GM21528 (cell line): ENCODE results near the gene PLEKHA7.
"Not testable (repeated sequence)": the region's sequence is repeated elsewhere in the genome, so short reads cannot be mapped to it uniquely, and the experiment has no call there.

Experiments used
- ATAC-seq: cut with Tn5 transposase; IDR thresholded peaks from one replicate; pipeline ENCODE4 v1.9.1; 2021; ENCODE audit warnings: mild to moderate bottlenecking, moderate library complexity; ENCODE audit not compliant: unreplicated experiment, low FRiP score

The PLEKHA7 gene, protein sequence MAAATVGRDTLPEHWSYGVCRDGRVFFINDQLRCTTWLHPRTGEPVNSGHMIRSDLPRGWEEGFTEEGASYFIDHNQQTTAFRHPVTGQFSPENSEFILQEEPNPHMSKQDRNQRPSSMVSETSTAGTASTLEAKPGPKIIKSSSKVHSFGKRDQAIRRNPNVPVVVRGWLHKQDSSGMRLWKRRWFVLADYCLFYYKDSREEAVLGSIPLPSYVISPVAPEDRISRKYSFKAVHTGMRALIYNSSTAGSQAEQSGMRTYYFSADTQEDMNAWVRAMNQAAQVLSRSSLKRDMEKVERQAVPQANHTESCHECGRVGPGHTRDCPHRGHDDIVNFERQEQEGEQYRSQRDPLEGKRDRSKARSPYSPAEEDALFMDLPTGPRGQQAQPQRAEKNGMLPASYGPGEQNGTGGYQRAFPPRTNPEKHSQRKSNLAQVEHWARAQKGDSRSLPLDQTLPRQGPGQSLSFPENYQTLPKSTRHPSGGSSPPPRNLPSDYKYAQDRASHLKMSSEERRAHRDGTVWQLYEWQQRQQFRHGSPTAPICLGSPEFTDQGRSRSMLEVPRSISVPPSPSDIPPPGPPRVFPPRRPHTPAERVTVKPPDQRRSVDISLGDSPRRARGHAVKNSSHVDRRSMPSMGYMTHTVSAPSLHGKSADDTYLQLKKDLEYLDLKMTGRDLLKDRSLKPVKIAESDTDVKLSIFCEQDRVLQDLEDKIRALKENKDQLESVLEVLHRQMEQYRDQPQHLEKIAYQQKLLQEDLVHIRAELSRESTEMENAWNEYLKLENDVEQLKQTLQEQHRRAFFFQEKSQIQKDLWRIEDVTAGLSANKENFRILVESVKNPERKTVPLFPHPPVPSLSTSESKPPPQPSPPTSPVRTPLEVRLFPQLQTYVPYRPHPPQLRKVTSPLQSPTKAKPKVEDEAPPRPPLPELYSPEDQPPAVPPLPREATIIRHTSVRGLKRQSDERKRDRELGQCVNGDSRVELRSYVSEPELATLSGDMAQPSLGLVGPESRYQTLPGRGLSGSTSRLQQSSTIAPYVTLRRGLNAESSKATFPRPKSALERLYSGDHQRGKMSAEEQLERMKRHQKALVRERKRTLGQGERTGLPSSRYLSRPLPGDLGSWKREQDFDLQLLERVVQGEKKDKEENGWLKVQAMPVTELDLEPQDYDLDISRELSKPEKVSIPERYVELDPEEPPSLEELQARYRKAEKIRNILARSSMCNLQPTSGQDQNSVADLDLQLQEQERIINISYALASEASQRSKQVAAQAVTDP

DNA sequence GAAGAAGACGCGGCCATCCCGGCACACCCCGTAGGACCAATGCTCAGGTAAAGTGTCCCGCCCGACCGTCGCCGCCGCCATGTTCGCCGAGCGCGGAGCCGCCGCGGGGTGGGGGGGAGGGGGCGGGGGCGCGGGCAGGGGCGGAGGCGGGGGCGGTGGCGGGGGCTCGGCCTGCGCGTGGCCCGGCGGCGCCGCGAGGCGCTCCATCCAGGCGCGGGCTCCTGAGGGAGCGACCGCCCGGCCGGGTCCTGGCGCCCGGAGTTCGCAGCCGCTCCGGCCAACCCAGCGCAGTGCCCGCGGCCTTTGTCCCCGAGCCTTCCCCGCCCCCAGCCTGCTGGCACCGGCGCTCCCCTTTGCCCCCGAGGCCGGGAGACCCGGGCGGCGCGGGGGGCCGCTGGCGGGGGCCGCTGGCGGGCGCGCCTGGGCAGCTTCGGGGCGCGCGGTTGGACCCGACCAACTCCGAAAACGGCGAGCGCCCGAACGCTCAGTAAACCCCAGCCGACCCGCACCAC, at the start of gene PLEKHA7:
PLEKHA7 (minus strand) TSS at position 94 of the 512 bp plus-strand sequence; CDS start at position 81, 13 bp downstream.
- ATAC-seq = no peak

DNA sequence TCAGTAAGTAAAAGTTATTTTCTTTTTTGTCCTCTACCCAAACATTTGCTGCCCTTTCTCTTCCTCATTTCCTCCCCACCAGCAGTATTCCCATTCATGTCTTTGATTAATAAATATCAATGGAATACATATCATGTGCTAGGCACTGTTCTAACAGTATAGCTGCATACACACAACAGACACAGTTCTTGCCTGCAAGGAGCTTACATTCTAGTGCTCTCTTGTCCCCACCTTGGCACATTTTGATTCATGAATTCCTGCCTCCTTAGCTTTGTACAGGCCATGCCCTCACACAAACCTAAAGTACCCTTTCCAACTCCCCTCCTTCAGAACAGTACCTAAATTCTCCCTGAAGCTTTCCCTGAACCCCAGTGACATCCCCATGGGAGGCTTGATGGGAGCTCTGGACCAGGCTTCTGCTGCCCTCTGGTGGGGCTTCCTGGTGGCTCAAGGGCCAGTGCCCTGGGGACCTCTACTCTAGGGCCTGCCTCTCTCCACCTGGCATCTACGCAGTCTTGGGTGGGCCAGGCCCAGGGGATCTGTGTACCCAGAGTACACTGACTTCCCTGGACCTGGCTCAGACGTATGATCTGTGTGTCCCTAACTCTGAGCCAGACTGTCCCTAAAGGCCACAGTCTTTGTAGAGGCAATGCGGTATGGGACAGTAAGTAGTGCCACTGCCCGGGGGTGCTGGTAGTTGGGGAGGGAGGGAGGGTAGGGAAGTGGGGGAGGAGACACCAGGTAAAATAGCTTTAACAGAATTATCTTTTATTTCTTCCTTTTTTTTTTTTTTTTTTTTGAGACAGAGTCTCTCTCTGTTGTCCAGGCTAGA, 49.2 kb upstream of the PLEKHA7 start:
- peak; percentile 60 for ATAC-seq

DNA sequence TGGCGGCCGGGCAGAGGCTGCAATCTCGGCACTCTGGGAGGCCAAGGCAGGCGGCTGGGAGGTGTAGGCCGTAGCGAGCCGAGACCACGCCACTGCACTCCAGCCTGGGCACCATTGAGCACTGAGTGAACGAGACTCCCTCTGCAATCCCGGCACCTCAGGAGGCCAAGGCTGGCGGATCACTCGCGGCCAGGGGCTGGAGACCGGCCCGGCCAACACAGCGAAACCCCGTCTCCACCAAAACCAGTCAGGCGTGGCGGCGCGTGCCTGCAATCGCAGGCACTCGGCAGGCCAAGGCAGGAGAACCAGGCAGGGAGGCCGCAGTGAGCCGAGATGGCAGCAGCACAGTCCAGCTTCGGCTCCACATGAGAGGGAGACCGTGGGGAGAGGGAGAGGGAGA, 36.9 kb upstream of the PLEKHA7 start:
- not testable (repeated sequence) for ATAC-seq

DNA sequence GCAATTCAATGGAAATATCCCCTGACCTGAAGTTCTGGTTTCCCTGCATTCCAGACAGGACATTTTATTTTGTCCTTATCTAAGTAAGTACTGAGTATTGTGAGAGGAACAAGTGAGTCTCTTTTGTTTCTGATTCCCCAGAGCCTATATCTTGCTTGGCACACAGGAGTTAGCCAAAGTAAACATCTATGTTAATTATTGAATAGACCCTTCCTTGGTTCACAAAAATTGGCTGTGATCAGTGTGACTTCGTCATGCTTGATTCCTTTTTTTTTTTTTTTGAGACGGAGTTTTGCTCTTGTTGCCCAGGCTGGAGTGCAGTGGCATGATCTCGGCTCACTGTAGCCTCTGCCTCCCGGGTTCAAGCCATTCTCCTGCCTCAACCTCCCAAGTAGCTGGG, 34.3 kb upstream of the PLEKHA7 start:
- ATAC-seq = not testable (repeated sequence)

DNA sequence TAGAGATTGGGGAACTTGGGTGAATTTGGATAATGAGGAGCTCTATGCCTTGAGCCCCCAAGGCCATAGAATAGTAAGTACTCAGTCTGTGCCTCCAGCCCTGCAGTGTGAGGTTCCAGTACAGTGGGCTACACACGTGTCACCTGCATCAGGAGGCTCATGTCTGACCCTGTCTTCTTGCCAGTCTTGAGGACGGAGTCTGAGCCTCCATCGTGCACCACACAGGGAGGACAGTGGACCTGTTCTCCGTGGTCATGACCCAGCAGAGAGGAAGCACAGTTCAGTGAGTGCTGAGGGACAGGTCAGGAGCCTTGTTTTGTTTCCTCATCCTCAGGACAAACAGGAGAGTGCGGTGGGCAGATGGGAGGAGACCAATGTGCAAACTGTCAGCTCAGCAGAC, 32.5 kb upstream of the PLEKHA7 start:
- ATAC-seq = no peak

DNA sequence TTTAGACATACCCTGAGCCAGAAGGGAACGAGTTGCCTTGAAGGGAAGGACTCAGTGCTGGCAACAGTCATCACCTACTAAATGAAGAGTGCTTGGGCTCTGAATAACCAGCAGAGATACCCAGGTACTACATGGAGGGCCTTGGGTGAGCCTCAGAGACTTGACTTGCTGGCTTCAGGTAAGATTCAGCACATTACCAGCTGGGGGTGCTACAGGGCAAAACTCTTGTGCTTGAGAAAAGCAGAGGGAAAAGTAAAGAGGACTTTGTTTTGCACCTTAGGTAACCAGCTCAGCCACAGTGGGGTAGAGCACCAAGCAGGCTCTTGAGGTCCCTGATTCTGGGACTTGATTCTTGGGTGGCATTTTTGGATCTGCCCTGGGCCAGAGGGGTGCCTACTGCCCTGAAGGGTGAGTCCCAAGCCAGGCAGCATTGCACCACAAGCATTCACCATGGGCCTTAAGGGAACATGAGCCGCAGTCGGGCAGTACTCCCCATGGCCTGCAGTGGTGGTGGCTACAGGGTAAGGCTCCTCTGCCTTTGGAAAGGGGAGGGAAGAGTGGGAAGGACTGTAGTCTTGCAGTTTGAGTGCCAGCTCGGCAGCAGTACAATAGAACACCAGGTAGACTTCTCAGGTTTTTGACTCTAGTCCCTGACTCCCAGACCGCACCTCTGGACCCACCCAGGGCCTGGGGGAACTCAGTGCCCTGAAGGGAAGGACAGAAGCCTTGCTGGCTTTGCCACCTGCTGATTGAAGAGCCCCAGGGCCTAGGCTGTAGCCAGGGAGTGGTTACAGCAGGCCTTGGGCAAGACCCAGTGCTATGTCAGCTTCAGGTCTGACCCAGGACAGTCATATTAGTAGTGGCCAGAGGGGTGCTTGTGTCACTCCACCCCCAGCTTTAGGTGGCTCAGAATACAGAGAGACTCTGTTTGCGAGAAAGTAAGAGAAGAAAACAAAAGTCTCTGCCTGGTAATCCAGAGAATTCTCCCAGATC, 22.7 kb upstream of the PLEKHA7 start:
- ATAC-seq = no peak

DNA sequence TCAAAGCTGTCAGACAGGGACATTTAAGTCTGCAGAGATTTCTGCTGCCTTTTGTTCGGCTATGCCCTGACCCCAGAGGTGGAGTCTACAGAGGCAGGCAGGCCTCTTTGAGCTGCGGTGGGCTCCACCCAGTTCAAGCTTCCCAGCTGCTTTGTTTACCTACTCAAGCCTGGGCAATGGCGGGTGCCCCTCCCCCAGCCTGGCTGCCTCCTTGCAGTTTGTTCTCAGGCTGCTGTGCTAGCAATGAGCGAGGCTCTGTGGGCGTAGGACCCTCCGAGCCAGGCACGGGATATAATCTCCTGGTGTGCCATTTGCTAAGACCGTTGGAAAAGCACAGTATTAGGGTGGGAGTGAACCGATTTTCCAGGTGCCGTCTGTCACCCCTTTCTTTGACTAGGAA, 19.8 kb upstream of the PLEKHA7 start:
- ATAC-seq = not testable (repeated sequence)

DNA sequence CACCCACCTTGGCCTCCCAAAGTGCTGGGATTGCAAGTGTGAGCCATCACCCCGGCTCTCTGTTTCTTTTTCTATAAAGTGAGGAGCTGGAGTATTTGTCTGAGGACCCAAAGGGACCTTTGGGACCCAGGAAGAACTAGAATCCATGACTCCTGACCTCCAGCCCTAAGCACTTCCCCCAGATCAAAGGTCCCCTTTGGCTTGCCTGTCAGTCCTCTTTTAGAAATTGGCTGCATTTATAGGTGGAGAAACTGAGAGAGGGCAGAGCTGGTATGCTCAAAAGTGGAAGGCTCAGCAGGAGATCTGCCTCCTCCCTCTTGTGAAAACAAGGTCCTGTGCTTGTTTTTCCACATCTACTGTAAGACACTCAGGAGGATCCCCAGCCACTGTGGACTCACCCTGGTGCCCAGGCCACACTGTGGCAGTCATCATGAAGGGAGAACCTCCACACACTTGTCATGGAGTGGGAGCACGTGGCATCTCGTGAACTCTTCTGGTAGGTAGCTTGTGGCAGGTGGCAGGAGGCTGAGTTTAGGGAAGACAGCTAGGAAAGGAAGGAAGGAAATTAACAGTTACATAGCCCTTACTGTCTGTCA, 12.4 kb upstream of the PLEKHA7 start:
- ATAC-seq = no peak

DNA sequence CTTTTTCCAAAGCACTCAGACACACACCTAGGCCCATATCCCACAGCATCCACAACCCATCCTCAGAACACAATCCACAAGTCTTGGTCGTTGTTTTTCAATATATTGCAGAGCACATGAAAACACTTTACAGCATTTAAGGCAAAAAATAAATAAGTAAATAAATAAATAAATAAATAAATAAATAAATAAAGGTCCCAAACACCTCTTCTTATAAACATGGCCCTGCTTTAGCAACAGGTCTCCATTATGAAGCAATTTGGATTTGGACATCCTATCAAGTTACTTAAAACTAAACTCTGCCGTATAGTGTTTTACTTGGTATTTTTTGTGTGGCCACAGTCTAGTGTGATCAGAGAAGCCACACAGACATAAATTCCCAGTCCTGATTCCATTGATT, 10.7 kb upstream of the PLEKHA7 start:
- ATAC-seq = no peak

DNA sequence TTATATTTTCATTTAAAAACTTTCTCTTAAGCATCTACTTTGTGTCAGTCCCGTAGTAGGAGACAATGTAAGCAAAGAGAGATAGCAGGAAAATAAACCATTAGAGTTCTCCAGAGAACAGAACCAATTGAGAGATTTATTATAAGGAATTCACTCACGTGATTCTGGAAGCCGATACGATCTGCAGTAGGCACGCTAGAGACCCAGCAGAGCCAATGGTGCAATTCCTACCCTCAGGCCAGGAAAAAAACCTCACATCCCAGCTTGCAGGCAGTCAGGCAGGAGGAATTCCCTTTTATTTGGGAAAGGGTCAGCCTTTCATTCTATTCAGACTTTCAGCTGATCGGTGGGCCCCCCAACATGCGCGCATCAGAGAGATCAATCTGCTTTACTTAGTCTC, 7.3 kb upstream of the PLEKHA7 start:
- ATAC-seq = no peak

DNA sequence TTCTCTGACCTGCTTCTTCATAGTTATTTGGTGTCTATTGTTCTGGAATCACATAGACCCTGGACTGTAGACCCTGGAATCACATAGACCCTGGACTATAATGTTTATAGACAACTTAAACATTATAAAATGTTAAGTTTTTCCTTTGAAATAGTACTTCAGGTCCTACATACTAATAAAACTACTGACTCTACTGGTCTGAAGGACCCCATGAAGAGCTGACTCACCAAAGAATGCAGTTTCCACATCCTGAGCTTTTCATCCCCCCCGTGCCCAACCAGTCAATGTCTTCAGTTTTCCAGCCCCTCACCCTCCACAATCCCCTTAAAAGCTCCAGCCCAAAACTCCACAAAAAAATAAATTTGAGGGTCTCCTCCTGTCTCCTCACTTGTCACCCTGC, 6.6 kb upstream of the PLEKHA7 start:
- no peak for ATAC-seq

DNA sequence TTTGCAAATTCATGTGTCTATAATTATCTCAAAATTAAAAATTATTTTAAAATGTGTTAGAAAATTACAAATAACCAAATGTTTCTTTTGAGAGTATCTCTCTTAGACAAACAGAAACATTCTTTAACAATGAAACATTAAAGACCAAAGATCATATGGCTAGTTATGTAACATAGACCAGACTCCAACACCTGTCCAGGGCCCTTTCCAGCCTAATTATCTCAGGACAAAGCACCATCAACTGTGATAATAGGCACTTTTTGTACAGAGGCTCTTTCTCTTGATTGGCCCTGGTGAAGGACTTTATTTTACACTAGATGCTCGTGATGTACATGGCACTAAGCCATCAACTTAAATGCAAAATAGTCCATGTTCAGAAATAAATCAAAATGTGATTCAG, 5.0 kb upstream of the PLEKHA7 start:
- no peak for ATAC-seq

DNA sequence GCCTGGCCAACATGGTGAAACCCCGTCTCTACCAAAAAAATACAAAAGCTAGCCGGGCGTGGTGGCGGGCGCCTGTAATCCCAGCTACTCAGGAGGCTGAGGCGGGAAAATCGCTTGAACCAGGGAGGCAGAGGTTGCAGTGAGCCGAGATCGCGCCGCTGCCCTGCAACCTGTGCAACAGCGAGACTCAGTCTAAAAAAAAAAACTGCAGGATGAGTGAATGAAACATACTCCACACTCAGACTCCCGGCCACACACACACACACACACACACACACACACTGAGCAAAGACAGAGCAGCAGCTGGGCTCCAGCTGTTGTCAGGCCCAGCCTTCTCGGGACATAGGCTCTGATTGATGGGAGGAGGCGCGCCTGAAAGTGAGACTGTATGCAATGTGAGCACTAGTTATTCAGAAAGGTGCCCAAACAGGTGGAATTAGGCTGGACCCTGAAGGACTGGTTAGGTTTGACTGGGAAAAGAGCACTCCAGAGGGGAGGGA, 1.5 kb upstream of the PLEKHA7 start:
- no peak for ATAC-seq

DNA sequence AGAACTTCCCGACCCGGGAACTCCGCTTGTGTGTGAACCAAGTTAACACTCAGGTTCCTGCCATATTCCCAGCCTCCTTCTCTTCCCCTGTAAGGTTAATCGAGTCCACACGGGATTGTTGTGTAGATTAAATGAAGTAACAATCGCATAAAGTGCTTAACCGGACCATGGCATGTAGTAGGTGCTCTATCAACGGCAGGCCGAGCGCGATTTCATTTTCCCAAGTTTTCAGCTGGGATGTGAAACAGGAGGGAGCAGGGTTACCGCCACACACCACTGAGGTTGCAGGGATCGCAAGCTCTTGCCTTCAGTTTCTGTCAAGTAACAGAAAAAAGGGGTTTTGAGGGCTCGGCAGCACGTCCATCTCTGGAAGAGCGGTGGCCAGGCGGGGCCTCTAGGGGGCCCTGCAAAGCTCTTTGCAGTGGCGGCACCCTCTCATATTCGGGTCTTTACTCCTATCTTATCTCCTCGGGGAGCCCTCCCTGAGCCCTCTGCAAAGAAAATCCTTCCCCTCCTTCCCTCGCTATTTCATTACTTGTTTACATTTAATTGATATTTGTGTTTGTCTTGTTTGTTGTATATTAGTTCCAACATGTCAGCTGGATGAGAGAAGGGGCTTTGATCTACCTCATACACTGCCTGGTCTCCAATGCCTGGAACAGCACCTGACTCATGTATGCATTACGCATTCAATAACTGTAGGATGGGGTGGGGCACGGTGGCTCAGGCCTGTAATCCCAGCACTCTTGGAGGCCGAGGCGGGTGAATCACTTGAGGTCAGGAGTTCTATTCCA, 816 bp upstream of the PLEKHA7 start:
- no peak for ATAC-seq

DNA sequence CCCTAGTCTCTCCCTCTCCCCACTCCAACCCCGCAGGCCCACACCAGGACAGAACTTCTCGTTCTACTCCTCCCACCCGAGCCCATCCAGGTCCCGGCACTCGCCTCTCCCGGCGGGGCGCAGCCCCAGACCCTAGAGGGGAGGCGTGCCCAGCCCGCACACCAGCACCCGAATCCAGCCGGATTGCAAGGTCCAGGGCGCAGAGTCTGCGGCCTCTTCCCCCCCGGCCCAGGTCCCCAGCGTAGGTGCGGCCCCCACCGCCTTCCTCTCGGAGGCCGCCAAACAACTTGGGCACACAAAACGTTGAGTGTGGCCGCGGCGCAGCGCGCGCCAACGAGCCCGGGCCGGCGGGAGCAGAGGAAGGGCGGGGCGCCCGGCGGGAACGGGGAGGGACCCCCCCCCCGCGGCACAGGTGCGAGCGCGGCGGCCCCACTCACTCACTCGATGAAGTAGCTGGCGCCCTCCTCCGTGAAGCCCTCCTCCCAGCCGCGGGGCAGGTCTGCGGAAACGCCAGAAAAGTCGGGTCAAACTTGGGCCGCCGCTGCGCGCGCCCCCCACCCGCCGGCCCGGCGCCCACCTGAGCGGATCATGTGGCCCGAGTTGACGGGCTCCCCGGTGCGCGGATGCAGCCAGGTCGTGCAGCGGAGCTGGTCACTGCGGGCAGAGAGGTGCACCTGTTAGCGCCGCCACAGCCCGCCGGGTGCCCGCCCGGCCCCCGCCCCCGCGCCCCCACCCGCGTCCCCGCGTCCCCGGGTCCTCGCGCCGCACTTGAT, 480 bp downstream of the PLEKHA7 start:
- no peak for ATAC-seq
